NK-92 (cell line): ENCODE measurements around the gene MINDY4.

ENCODE experiments used
- DNase-seq: peaks from one replicate; lab custom pipeline; 2025; ENCODE audit not compliant: unreplicated experiment; lab: John Stamatoyannopoulos, UW

MINDY4 gene

GRCh38 chr7:30873656-30874055 lies 102.4 kb downstream of the MINDY4 start:
- DNase-seq, result no peak

- DNase-seq, result no peak
Measured at GRCh38 chr7:30874656-30875302, 103.6 kb downstream of the MINDY4 start.

GRCh38 chr7:30877015-30877769 lies 106.0 kb downstream of the MINDY4 start:
- DNase-seq, result no peak

- DNase-seq, result no peak
Measured at GRCh38 chr7:30877993-30878392, 106.8 kb downstream of the MINDY4 start.

GRCh38 chr7:30879139-30880124 lies 108.2 kb downstream of the MINDY4 start:
- no peak for DNase-seq

GRCh38 chr7:30880125-30880720 lies 109.0 kb downstream of the MINDY4 start:
- no peak for DNase-seq

GRCh38 chr7:30880941-30881340 lies 109.7 kb downstream of the MINDY4 start:
- no peak for DNase-seq

- no peak for DNase-seq
Measured at GRCh38 chr7:30881448-30881847, 110.2 kb downstream of the MINDY4 start.

GRCh38 chr7:30884881-30885280 lies 113.7 kb downstream of the MINDY4 start:
- no peak for DNase-seq

GRCh38 chr7:30886608-30887011 lies 115.4 kb downstream of the MINDY4 start:
- no peak for DNase-seq

- no peak for DNase-seq
Measured at GRCh38 chr7:30887464-30887872, 116.3 kb downstream of the MINDY4 start.

GRCh38 chr7:30888747-30889146 lies 117.5 kb downstream of the MINDY4 start:
- DNase-seq, result no peak

GRCh38 chr7:30890226-30890625 lies 119.0 kb downstream of the MINDY4 start:
- DNase-seq, result no peak

- DNase-seq, result no peak
Measured at GRCh38 chr7:30893357-30893756, 122.1 kb downstream of the MINDY4 start.

GRCh38 chr7:30894009-30894408 lies 122.8 kb downstream of the MINDY4 start:
- DNase-seq, result no peak

GRCh38 chr7:30894866-30895605 lies 123.8 kb downstream of the MINDY4 start:
- no peak for DNase-seq

- DNase-seq, result no peak
Measured at GRCh38 chr7:30896036-30896435, 124.8 kb downstream of the MINDY4 start.

- DNase-seq, result no peak
Measured at GRCh38 chr7:30896783-30897637, 125.8 kb downstream of the MINDY4 start.

GRCh38 chr7:30897770-30898169 lies 126.6 kb downstream of the MINDY4 start:
- DNase-seq, result no peak
